Ishikawa (cell line): ENCODE measurements around the gene KCNAB1.

ENCODE experiments used
- CEBPB ChIP-seq: IDR thresholded peaks from 2 replicates; pipeline ENCODE4 v1.6.1; 2012
- CREB1 ChIP-seq: IDR thresholded peaks from 2 replicates; pipeline ENCODE4 v1.6.1; 2012; ENCODE audit warnings: low read depth
- EGR1 ChIP-seq: IDR thresholded peaks from 2 replicates; pipeline ENCODE4 v1.6.1; 2012
- EP300 ChIP-seq: IDR thresholded peaks from 2 replicates; pipeline ENCODE4 v1.6.1; 2012; ENCODE audit warnings: borderline replicate concordance
- FOXM1 ChIP-seq: IDR thresholded peaks from 2 replicates; pipeline ENCODE4 v1.6.1; 2012; ENCODE audit warnings: low read depth, borderline replicate concordance
- NFIC ChIP-seq: IDR thresholded peaks from 2 replicates; pipeline ENCODE4 v1.6.1; 2012
- RAD21 ChIP-seq: IDR thresholded peaks from 2 replicates; pipeline ENCODE4 v1.6.1; 2012; ENCODE audit warnings: low read depth
- TAF1 ChIP-seq: IDR thresholded peaks from 2 replicates; pipeline ENCODE4 v1.6.1; 2012; ENCODE audit warnings: low read depth, mild to moderate bottlenecking
- TCF12 ChIP-seq: IDR thresholded peaks from 2 replicates; pipeline ENCODE4 v1.6.1; 2012; ENCODE audit warnings: low read depth
- TEAD4 ChIP-seq: IDR thresholded peaks from 2 replicates; pipeline ENCODE4 v1.6.1; 2012
- YY1 ChIP-seq: IDR thresholded peaks from 2 replicates; pipeline ENCODE4 v1.6.1; 2012; ENCODE audit warnings: low read depth
- ZBTB7A ChIP-seq: IDR thresholded peaks from 2 replicates; pipeline ENCODE4 v1.6.1; 2012; ENCODE audit warnings: low read depth
- TF ChIP-seq, protein P1 (sequence below): IDR thresholded peaks from 2 replicates; pipeline ENCODE4 v1.6.1; 2012; ENCODE audit warnings: low read depth, mild to moderate bottlenecking
- TF ChIP-seq, protein P2 (sequence below): IDR thresholded peaks from 2 replicates; pipeline ENCODE4 v1.6.1; 2012
- TF ChIP-seq, protein P3 (sequence below): IDR thresholded peaks from 2 replicates; pipeline ENCODE4 v1.6.1; 2012

KCNAB1 gene

DNA sequence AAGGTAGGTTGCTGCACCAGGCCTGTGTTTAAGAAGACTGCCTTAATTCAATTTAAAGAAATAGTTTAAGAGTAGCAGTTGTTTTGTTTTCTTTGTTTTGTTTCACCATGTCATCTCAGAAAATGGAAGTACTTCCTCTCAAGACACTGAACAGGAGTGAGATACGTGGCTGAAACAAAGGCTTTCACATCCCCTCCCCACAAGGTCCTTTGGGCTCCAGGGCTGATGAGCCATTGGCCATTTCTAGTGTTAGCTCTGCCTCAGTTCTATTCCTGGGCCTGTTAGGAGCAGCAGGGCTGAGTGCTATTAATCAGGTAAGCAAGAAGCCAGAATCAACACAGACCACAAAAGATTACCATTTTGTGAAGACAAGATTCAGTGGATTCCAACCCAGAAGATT, 132.8 kb downstream of the KCNAB1 start:
- TF ChIP-seq EGR1 = no peak
- no peak for TF ChIP-seq CREB1
- no peak for TF ChIP-seq ZBTB7A
- TF ChIP-seq NFIC = no peak
- no peak for TF ChIP-seq EP300
- TF ChIP-seq, protein P1, sequence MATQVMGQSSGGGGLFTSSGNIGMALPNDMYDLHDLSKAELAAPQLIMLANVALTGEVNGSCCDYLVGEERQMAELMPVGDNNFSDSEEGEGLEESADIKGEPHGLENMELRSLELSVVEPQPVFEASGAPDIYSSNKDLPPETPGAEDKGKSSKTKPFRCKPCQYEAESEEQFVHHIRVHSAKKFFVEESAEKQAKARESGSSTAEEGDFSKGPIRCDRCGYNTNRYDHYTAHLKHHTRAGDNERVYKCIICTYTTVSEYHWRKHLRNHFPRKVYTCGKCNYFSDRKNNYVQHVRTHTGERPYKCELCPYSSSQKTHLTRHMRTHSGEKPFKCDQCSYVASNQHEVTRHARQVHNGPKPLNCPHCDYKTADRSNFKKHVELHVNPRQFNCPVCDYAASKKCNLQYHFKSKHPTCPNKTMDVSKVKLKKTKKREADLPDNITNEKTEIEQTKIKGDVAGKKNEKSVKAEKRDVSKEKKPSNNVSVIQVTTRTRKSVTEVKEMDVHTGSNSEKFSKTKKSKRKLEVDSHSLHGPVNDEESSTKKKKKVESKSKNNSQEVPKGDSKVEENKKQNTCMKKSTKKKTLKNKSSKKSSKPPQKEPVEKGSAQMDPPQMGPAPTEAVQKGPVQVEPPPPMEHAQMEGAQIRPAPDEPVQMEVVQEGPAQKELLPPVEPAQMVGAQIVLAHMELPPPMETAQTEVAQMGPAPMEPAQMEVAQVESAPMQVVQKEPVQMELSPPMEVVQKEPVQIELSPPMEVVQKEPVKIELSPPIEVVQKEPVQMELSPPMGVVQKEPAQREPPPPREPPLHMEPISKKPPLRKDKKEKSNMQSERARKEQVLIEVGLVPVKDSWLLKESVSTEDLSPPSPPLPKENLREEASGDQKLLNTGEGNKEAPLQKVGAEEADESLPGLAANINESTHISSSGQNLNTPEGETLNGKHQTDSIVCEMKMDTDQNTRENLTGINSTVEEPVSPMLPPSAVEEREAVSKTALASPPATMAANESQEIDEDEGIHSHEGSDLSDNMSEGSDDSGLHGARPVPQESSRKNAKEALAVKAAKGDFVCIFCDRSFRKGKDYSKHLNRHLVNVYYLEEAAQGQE = no peak
- TF ChIP-seq RAD21 = no peak
- TF ChIP-seq YY1 = no peak
- TF ChIP-seq TAF1 = no peak
- no peak for TF ChIP-seq TEAD4
- TF ChIP-seq, protein P2, sequence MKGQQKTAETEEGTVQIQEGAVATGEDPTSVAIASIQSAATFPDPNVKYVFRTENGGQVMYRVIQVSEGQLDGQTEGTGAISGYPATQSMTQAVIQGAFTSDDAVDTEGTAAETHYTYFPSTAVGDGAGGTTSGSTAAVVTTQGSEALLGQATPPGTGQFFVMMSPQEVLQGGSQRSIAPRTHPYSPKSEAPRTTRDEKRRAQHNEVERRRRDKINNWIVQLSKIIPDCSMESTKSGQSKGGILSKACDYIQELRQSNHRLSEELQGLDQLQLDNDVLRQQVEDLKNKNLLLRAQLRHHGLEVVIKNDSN = no peak
- no peak for TF ChIP-seq TCF12

DNA sequence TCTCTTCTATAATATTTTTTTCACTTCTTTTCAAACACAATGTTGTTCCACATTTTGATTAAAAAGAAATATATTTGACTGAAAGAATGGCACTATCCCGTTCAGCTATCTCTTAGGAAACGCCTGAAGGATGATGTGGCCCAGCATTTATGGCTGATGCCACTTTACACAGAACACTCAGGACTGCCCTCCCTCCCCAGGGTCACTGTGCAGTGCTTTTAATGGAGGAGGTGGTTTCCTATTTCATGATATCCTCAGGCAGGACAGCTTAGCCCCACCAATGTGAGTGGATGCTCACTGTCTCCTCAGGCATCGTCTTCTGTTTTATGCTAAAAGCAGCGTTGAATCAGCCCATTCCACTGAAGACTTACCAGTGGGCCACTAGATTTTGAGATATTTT, 135.9 kb downstream of the KCNAB1 start:
- TF ChIP-seq, protein P1 = no peak
- TF ChIP-seq TEAD4 = no peak
- TF ChIP-seq RAD21 = no peak
- no peak for TF ChIP-seq TCF12
- TF ChIP-seq NFIC = no peak
- no peak for TF ChIP-seq EP300
- TF ChIP-seq YY1 = no peak
- TF ChIP-seq, protein P2 = no peak
- TF ChIP-seq TAF1 = no peak
- TF ChIP-seq ZBTB7A = no peak
- TF ChIP-seq EGR1 = no peak
- no peak for TF ChIP-seq CREB1
- no peak for TF ChIP-seq FOXM1
- TF ChIP-seq, protein P3, sequence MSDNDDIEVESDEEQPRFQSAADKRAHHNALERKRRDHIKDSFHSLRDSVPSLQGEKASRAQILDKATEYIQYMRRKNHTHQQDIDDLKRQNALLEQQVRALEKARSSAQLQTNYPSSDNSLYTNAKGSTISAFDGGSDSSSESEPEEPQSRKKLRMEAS = no peak
- TF ChIP-seq CEBPB = no peak

DNA sequence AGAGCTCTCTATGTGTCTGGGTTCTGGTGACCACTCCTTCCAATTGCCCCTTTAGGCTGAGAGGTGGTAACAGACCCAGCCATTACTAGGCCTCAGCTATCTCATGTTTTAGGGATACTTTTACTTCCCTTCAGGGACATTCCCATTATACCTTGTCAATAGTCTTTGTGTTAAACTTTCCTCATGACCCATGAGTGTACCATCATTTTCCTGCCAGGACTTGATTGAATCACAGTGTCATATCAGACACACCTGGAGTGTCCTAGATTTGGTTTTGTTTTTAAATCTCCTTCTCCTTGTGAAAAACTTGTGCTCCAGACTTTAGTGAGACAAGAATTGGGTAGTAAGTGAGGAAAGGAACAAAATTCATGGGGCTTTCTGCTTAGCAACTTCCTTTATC, 136.6 kb downstream of the KCNAB1 start:
- TF ChIP-seq, protein P1 = no peak
- TF ChIP-seq TAF1 = no peak
- no peak for TF ChIP-seq FOXM1
- no peak for TF ChIP-seq RAD21
- TF ChIP-seq CEBPB = no peak
- TF ChIP-seq, protein P2 = no peak
- no peak for TF ChIP-seq EGR1
- no peak for TF ChIP-seq TCF12
- TF ChIP-seq ZBTB7A = no peak
- TF ChIP-seq EP300 = no peak
- TF ChIP-seq TEAD4 = no peak

DNA sequence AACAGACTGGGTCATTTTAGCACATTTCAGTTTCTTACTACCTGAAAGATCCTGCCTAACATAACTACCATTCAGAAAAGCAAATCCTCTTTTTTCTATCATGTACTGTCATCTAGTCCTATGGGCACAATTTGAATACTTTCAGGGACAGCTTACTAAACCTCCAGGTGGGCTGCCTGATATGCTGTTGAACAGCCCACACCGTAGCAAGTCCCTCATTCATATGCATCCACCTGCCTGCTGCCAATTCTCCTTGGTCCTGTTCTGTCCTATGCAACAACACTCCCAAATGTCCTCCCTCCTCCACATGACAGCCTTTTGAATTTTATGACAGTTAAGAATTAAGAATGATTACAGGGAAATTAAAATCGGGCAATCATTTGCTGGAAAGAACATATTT, 137.9 kb downstream of the KCNAB1 start:
- TF ChIP-seq TAF1 = no peak

DNA sequence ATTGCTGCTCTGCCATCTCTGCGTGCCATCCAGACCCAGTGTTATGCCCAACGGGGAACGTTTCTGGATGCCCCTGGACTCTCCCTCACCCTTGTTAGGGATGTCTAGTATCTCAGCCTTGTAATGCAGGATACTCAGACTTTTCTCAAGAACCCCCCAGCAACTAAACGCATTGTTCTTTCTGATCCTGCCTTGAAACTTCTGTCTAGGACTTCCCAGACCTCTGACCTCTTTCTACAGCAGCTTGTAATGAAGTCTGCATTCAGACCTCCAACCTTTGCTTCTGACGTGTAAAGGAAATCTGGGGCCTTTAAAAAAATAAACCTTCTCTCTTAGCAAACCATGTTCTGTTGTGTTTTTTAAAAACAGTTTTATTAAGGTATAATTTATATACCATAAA, 139.5 kb downstream of the KCNAB1 start:
- TF ChIP-seq, protein P1 = no peak
- TF ChIP-seq YY1 (no peak), ZBTB7A (no peak), EGR1 (no peak), TCF12 (no peak), CREB1 (no peak), CEBPB (no peak), TEAD4 (no peak), RAD21 (no peak), NFIC (no peak), TAF1 (no peak), EP300 (no peak), FOXM1 (no peak)
- TF ChIP-seq, protein P3 = no peak
- TF ChIP-seq, protein P2 = no peak
